Heart right ventricle (tissue), 16 donors: ENCODE data around the gene RHPN2. TPM values are rescaled to one million over a fixed set of nuclear protein-coding genes. Genes with fewer than 3 reads are reported as not detected.
A peak's percentile ranks its signal among the peaks of the same experiment; 100 is the strongest.

Experiments
- ATAC-seq, 8 donors: fragments of 200-7000 bp; cut with Tn5 transposase; one replicate each; pipeline ENCODE4 v1.9.1; 2020; ENCODE audit warnings: mild to moderate bottlenecking in 8 of 8, moderate library complexity in 8 of 8, moderate number of reproducible peaks in 1 of 8
- DNase-seq, 2 donors: peaks; one replicate each; pipeline ENCODE4 v3.0.0-alpha.2; 2020
- H3K27ac ChIP-seq, 10 donors: fragments of 200-600 bp; sonication (generic) in 2 of 10; one replicate each; pipeline versions ENCODE4 v1.5.0 to v1.8.0; 2020 to 2022; ENCODE audit warnings: mild to moderate bottlenecking in 3 of 10
- H3K27me3 ChIP-seq, 7 donors: fragments of 200-600 bp; one replicate each; pipeline ENCODE4 v1.8.0; 2021 to 2022; ENCODE audit warnings: mild to moderate bottlenecking in 2 of 7
- H3K36me3 ChIP-seq, 9 donors: fragments of 200-600 bp; sonication (generic) in 1 of 9; one replicate each; pipeline versions ENCODE4 v1.5.0 to v1.8.0; 2020 to 2022; ENCODE audit warnings: mild to moderate bottlenecking in 2 of 9
- H3K4me1 ChIP-seq, 9 donors: fragments of 200-600 bp; sonication (generic) in 1 of 9; one replicate each; pipeline versions ENCODE4 v1.5.0 to v1.8.0; 2020 to 2022; ENCODE audit warnings: mild to moderate bottlenecking in 4 of 9
- H3K4me3 ChIP-seq, 10 donors: fragments of 200-600 bp; sonication (generic) in 2 of 10; one replicate each; pipeline versions ENCODE4 v1.5.0 to v1.8.0; 2020 to 2022; ENCODE audit warnings: mild to moderate bottlenecking in 7 of 10, moderate library complexity in 2 of 10
- H3K9me3 ChIP-seq, 11 donors: fragments of 200-600 bp in 10 of 11; sonication (generic) in 2 of 11; one replicate each; pipeline versions ENCODE4 v1.5.0 to v1.8.0; 2013 to 2022; ENCODE audit warnings: mild to moderate bottlenecking in 2 of 11, control low read depth in 1 of 11, moderate library complexity in 1 of 11
- WGBS, 2 donors: extraction: QIAGEN DNeasy Blood & Tissue Kit; methylation state at CpG; one replicate each; pipeline ENCODE4 v1.1.7; 2013; ENCODE audit warnings: inconsistent platforms in 1 of 2; 5-methylcytosine and 5-hydroxymethylcytosine counted together
- intact Hi-C, 10 donors: fragments of 100-400 bp; cut with DNase I; formaldehyde crosslinking; loops; one replicate each; pipeline versions ENCODE4 v1.11.1 to v1.14.2; 2022
- polyA plus RNA-seq, 2 donors: library from polyadenylated mRNA; stranded (reverse); fragments of 200-250 nt; gene quantifications; one replicate each; pipeline ENCODE4 v1.2.3, GENCODE V29; 2013
- total RNA-seq, 10 donors: library from RNA; stranded (reverse); fragmentation: NEBNext Ultra II Directional in 3 of 10; extraction: Animal tissue kit (Norgen Biotek cat#: 25700) in 3 of 10; gene quantifications; one replicate each; pipeline versions ENCODE4 v1.2.1 to v1.2.4, GENCODE V29; 2021 to 2023
- TF ChIP-seq, protein P1 (sequence below), 9 donors: fragments of 200-600 bp; sonication (generic) in 2 of 9; IDR thresholded peaks; one replicate each; pipeline versions ENCODE4 v1.5.0 to v1.8.0; 2021 to 2022; ENCODE audit warnings: antibody characterized with exemption in 9 of 9, mild to moderate bottlenecking in 5 of 9, moderate library complexity in 1 of 9
- donor health status: Arrhythmogenic right ventricular cardiomyopathy.
- donor health status: ischemic (EF 13 %, LVEDD 7.1; RV severe dilation, severe dysfunction).
- donor health status: healthy with polysubstance abuse.
- donor health status: DM: no; HTN: yes; CAD: no.
- donor health status: DM: no; HTN: no; CAD: no.
- donor health status: ischemic (EF 25% LVEDD 6.9; RV normal size, moderate dysfunction).
- donor health status: ischemic (EF 25% LVEDD 5.7; RV mildly dilated, moderate dysfunction).
- donor health status: healthy.
- donor health status: DM: yes; HTN: yes; CAD: no.
- donor health status: Ischemic cardiomyopathy.
- donor health status: ischemic (EF 35%, LVEDD 5.7; RV mildly dilated, moderate dysfunction).
- donor health status: nonischemic (EF 11% LVEDD 7.7; RV severe dilation, severe dysfunction).
- donor health status: DM: yes; HTN: yes; CAD: no.
- donor health status: PGD.
- donor health status: ischemic (EF 29% LVEDD 5.4; RV normal size, mild dysfunction).
- donor health status: nonischemic (EF 23%, LVEDD 6.1; RV moderate dilation, normal function).

The RHPN2 gene
- total and polyA plus RNA-seq, 12 donors, result 0.33 to 2.1 (median 1.1) TPM

DNA sequence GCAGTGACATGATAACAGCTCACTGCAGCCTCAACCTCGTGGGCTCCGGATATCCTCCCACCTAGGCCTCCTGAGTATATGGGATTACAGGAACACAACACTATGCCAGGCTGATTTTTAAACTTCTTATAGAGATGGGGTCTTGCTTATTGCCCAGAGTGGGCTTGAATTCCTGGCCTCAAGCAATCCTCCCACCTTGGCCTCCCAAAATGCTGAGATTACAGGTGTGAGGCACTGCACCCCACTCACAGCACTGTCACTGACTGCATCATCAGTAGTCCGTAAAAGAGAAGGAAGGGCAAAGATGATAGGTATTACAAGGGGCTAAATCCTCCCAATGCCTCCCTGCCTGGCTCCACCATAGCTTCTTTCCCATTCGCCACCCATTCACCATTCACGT is 4.1 kb downstream of the RHPN2 start:
- no peak overlapping the region for H3K4me3 ChIP-seq
- H3K27ac ChIP-seq, result no peak overlapping the region
- ATAC-seq (no peak), DNase-seq (no peak)
- H3K36me3 ChIP-seq, result no peaks in the 10 kb centered on the region
- 89 to 90% methylated on average over 5 of the region's 5 CpGs for WGBS, 2 donors
- peaks cover 0 to 16% (median 7%) of the 10 kb centered on the region in 9 donors for H3K4me1 ChIP-seq
- no peaks in the 10 kb centered on the region for H3K9me3 ChIP-seq
- peaks cover 0 to 42% (median 35%) of the 10 kb centered on the region in 7 donors for H3K27me3 ChIP-seq
- intact Hi-C loops, result no loop called here
- TF ChIP-seq, protein P1, sequence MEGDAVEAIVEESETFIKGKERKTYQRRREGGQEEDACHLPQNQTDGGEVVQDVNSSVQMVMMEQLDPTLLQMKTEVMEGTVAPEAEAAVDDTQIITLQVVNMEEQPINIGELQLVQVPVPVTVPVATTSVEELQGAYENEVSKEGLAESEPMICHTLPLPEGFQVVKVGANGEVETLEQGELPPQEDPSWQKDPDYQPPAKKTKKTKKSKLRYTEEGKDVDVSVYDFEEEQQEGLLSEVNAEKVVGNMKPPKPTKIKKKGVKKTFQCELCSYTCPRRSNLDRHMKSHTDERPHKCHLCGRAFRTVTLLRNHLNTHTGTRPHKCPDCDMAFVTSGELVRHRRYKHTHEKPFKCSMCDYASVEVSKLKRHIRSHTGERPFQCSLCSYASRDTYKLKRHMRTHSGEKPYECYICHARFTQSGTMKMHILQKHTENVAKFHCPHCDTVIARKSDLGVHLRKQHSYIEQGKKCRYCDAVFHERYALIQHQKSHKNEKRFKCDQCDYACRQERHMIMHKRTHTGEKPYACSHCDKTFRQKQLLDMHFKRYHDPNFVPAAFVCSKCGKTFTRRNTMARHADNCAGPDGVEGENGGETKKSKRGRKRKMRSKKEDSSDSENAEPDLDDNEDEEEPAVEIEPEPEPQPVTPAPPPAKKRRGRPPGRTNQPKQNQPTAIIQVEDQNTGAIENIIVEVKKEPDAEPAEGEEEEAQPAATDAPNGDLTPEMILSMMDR (IDR thresholded peaks at IDR 0.05), result no peak

DNA sequence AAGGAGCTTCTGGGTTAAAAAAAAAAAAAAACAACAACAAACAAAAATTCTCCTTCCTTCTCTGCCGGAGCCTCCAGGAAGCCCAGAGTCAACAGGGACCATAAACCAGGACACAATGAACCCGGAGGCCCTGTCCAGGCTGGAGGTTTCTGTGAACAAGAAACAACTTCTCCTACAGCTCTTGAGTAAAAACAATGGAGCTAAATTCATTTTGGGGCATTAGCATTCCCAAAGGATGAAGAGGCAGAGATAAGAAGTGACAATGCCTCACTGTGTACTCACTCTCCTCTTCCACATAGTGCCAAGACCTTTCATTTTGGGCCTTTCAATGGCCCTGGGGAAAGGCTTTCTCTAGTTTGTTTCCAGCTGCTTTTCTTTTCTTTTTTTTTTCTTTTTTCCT is 9.0 kb downstream of the RHPN2 start:
- Histone ChIP-seq H3K4me1 (no peaks in the 10 kb centered on the region), H3K9me3 (no peaks in the 10 kb centered on the region), H3K4me3 (no peak overlapping the region), H3K27ac (peak overlapping the region in 1 of 10 donors; percentile 15), H3K27me3 (peaks cover 0 to 4% (median 0%) of the 10 kb centered on the region in 7 donors), H3K36me3 (no peaks in the 10 kb centered on the region)
- peak in 4 of 8 donors; percentile 53 to 83 (median 68) for ATAC-seq
- intact Hi-C loops, result no loop called here
- TF ChIP-seq, protein P1 (IDR thresholded peaks at IDR 0.05), result no peak
- DNase-seq, result no peak
- 33 to 50% methylated on average over 2 of the region's 2 CpGs for WGBS, 2 donors

DNA sequence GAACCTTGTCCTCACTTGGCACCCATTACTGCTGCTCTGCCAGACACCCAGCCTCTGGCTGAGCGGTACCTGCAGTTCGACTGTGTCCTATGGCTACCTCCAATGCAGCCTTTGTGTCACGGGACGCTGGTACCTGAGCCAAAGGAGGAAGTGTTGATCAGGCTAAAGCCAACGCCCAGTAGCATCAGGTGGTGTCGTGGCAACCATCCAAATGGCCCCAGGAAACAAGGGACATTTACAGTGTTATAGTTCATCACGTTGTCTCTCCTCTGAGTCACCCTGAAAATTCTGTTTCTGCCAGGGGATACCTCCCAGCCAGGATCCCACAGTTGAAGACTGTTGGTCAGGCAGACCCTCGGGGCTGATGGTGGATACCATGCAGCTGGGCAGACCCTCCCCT is 10.1 kb downstream of the RHPN2 start:
- DNase-seq (no peak), ATAC-seq (no peak)
- Histone ChIP-seq H3K36me3 (no peaks in the 10 kb centered on the region), H3K9me3 (no peaks in the 10 kb centered on the region), H3K4me3 (no peak overlapping the region), H3K4me1 (no peaks in the 10 kb centered on the region), H3K27ac (no peak overlapping the region), H3K27me3 (no peaks in the 10 kb centered on the region)
- WGBS, 2 donors, result 82 to 87% methylated on average over 8 of the region's 8 CpGs
- intact Hi-C loops, result no loop called here
- TF ChIP-seq, protein P1 (IDR thresholded peaks at IDR 0.05), result no peak

DNA sequence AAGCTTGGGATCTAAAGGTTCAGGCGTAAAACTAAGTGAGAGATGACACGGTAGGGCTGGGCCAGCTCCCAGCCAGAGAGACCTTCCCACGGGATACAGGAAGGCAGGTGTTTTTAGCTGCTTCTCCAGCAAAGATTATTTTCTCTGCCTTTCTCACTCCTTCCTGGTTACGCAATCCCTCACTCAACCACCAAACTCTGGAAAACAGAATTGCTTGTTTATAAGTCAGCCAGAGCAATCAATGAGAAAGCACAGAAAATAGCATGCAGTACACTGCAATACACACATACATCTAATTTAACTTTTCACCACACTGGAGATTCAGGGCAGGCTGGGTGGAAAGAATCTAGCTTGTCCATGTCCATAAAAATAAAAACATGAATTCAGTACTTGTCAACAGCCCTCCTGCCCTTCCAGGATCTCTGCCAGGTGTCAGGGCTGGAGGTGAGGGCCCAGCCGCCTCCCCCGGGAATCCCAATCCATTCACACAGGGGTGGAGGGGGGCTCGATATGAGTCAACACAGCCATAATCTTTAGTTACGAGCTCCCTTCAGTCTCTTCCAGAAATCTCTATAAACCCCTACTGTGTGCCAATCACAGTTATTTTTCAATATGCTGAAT is 12.2 kb downstream of the RHPN2 start:
- no peaks in the 10 kb centered on the region for H3K9me3 ChIP-seq
- no peak for DNase-seq
- 66 to 67% methylated on average over 8 of the region's 8 CpGs for WGBS, 2 donors

More for the DNA sequence above, 12.2 kb downstream of the RHPN2 start:
- Histone ChIP-seq H3K36me3 (no peaks in the 10 kb centered on the region), H3K27me3 (no peaks in the 10 kb centered on the region), H3K27ac (no peak overlapping the region), H3K4me1 (no peaks in the 10 kb centered on the region), H3K4me3 (no peak overlapping the region)
- TF ChIP-seq, protein P1 (IDR thresholded peaks at IDR 0.05), result no peak
- ATAC-seq, result peak in 3 of 8 donors; percentile 22 to 39 (median 35)
- intact Hi-C loops, result no loop called here
